Measurements from ENCODE around the gene WDR72.
"Not testable (repeated sequence)": the region's sequence is repeated elsewhere in the genome, so short reads cannot be mapped to it uniquely, and the experiment has no call there.

WDR72 gene

DNA sequence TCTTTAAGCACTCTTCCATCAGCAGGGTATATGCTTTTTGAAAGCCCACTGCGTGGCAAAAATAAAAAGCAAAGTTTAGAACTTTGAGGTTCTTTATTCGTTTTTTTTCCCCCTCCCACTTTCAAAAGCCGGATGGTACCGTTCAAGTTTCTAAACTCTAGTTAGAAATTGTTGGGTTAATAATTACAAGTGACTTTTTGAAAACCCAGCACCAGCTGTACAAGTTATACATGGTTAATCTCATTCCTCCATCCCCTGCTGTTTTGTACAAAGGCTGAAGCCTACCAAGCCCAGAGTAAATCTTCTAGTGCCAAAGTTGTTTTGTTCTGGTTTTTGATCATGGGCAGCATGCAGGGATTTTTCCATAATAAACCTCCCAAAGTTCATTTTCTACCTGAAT is 48.6 kb downstream of the WDR72 start:
- no peak for DNase-seq (ENCODE audit: low read depth in 4 of 4, low spot score in 1 of 4)

DNA sequence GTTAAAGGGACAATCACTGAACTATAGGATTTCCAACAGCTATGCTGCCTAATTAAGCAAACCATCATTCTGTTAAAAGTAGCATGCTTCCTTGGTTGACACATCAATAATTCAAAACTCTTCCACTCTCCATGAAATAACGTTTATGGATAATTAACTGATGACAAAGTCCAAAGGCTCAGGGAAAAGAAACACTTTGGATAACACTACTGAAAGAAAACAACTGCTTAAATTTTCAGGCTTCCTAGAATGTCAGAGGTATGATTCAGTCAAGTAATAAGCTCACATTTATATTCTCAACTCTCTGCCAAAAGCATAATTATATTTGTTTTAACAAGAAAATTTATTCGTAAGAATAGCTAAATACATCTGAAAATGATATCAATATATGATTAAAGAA is 49.6 kb downstream of the WDR72 start:
- no peak for DNase-seq (ENCODE audit: low read depth in 4 of 4, low spot score in 1 of 4)

DNA sequence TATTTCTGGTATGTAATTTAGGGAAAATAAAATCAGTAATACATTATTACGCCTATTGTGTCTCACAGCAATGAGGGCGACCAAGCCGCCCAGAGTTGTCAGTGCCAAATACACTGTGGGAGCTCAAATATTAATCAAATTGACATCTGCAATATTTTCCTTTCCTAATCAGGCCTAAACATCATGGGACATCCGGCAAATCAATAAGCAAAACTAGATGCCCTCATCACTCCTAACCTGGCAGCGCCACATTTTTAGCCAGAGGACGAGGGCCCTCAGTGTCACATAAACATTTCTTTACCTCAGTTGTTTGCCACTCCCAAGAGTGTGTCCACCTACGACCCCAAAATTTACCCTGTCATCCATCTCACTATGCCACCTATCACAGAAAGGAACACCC is 64.1 kb downstream of the WDR72 start:
- no peak for DNase-seq (ENCODE audit: low read depth in 4 of 4, low spot score in 1 of 4)

DNA sequence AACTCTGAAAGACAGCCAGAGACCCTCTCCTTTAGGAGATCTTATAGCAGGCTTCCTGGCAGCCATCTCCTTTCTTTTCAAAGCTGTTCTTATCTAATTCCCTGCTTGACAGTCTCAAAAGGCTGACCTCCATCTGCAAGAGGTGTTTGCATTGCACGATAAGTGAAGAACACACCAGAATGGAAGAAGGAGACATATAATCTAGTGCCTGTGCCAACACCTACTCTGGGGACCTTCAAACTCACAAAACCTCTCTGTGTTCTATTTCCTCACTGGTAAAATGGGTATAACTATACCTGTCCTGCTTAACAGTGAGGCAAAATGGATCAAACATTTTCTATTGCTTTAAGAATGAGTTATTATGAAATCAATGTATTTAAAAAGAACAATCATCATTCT is 65.0 kb downstream of the WDR72 start:
- no peak for DNase-seq (ENCODE audit: low read depth in 4 of 4, low spot score in 1 of 4)

DNA sequence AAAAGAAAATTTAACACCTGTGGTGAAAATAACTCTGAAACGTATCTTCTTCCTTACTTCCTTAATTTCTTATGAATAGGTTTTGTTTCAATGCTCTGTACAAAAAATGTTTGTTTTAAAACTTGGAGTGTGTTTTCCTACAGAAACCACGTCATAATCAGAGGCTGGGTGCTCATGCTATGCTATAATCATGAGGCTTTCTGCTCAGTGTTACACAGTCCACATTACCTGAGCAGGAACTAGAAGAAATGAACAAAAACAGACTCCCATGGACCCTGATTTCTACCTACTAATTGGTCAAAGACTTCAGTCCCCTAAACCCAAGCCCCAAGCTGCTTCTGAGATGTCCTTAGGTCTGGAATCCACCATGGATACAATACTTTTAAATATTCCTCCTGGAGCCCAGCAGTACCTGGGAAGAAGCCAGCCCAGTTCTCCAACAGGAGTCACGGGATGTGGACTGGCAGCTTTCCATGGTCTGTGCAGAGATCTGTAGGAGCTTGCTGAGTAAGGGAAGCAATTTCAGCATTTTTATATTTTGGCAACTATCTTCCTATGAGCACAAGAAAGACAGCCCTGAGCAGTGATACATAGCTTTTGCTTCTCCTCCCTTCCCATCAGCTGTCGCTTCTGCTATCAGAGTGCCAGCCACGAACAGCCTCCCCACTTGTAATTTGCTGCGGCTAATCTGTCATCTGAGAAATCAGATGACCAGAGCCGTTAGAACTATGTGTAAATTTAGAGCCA is 65.6 kb downstream of the WDR72 start:
- no peak for DNase-seq (ENCODE audit: low read depth in 4 of 4, low spot score in 1 of 4)

DNA sequence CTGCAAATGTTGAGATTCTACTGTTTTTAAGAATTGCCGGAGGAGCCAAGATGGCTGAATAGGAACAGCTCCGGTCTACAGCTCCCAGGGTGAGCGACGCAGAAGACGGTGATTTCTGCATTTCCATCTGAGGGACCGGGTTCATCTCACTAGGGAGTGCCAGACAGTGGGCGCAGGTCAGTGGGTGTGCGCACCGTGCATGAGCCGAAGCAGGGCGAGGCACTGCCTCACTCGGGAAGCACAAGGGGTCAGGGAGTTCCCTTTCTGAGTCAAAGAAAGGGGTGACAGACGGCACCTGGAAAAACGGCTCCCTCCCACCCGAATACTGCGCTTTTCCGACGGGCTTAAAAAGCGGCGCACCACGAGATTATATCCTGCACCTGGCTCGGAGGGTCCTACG is 75.3 kb downstream of the WDR72 start:
- DNase-seq (ENCODE audit: low read depth in 4 of 4, low spot score in 1 of 4) = not testable (repeated sequence)

DNA sequence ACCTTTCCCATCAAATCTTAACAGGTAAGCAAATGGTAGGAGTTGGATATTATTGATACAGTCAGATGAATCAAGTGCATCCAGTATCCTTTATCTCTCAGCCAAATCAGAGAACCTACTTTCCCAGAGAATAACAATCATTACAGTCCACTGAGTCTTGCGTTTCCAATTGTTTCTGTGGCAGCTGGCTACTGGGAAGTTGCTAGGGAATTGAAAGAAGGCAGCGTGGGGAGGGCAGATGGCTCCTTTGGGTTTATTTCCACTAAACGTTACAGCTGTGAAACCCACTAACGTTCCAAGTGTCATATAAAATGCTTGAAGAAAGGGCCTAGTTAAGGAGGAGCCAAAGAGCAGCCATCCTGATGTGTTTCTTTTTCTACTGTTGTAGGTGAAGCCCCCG is 78.4 kb downstream of the WDR72 start:
- no peak for DNase-seq (ENCODE audit: low read depth in 4 of 4, low spot score in 1 of 4)

DNA sequence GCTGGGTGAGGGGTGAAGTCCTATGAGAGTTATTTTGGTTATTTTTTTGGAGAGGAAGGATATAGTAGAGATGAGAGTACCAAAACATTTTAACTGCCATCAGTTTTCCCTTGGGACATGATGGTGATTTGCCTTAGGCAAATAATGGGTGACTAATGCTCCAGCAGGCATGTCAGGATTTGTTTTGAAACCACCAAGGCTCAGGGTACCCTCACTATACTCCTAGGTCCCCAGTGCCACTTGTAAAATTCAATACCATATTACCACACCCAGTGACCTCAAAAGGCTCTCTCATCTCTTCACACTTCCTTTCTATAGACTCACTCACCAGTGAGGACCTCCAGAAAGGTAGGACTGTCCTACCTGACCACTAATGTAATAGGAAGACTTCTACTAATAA is 83.6 kb downstream of the WDR72 start:
- DNase-seq (ENCODE audit: low read depth in 4 of 4, low spot score in 1 of 4) = no peak

DNA sequence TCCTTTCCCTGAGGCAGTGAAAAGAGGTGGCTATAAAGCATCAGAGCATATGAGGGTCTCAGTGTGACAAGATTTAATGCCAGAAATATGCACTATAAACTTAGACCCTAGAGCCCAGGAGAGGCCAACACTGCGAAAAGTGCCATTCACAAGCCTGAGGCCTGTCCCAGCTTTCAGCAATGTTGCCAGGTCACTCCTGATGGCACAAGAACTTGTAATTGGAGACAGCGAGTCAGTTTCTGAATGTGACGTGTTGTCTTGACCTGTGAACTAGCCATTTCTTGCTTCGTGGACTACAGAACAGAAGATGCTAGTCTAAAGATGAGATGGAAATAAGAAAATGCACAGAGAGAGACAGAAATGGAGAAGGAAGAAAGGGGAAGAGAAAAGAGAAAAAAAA is 87.9 kb downstream of the WDR72 start:
- no peak for DNase-seq (ENCODE audit: low read depth in 4 of 4, low spot score in 1 of 4)

DNA sequence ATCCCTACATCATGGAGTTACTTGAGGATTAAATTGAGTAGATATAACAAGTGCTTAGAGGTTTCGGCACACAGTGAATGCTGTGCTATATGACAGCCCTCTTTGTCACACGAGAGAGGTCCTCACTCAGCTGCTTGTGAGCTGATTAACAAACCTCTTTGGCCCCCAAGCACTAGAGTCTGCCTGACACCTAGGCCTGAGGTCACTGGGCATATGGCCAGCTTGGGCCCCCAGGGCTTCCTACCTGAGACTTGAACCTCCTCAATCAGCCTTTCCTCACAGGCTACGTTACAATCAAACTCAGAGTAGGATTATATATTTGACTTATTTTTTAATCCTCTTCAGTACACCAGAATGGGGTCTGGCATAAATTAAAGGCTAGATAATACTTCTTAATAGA is 88.8 kb downstream of the WDR72 start:
- DNase-seq (ENCODE audit: low read depth in 4 of 4, low spot score in 1 of 4) = no peak

DNA sequence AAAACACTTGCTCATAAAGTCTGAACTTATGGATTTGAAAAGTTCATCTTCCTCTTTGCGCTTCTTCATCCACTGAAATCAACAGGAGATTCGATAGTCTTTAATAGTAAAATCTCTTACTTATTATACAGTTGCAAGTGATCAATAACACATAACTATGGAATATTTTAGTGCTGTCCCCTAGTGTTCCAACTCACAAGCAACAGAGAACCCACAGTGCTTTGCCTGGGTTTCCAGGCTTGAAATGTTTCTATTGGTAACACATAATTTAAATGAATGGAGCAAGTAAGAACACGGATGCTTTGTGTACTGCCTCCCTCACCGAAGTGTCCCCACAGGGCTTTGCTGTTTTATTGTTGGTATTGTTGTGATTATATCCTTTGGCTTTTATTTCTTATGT is 93.5 kb downstream of the WDR72 start:
- no peak for DNase-seq (ENCODE audit: low read depth in 4 of 4, low spot score in 1 of 4)

DNA sequence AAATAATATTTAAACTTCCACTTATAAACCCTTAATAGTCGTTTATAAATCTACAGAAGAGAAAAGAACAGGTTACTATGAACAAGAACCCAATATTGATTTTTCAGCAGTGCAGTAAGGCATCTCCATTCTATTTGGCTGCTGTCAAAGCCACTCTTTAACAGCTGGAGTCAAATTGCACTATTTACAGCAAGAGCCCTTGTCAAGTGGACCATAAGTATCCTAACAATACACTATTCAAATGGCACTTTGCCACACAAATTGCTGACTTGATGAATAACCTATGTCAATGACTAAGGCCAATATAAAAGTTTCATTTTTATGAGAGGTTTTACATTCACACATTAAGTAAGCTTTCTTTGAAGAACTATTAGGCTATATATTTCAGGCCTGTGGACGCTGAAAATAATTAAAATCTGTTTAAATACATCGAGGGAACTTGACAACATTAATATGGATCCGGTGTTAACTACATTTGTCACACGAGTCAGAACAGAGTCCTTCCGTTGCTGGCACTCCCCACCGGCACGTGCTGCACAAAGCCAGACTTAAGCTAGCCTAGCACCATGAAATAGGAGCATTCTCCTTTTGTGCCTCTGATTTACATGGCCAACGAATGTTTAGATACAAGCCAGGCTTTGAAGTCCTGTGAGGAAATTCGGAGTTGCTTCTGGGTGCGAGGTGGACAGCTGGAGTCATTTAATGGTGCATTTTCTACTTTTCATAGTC is 100.5 kb downstream of the WDR72 start:
- no peak for DNase-seq (ENCODE audit: low read depth in 4 of 4, low spot score in 1 of 4)

DNA sequence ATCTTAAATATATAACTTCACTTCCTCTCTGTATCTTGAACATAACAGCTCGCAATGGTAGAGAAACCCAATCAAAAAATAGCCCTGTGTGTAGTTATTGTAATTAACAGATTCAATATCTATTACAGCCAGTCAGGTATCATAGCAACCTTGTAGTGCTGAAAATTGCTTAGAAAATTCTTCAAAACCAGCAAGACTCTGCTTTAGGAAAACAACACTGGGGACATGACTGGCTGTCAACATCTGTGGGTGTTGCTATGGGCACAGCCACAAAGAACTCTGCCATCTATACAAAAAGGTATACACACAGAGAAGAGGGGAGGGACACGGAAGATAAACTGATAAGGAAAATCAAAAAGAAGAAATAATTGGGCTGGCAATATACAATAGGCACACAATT is 101.2 kb downstream of the WDR72 start:
- no peak for DNase-seq (ENCODE audit: low read depth in 4 of 4, low spot score in 1 of 4)

DNA sequence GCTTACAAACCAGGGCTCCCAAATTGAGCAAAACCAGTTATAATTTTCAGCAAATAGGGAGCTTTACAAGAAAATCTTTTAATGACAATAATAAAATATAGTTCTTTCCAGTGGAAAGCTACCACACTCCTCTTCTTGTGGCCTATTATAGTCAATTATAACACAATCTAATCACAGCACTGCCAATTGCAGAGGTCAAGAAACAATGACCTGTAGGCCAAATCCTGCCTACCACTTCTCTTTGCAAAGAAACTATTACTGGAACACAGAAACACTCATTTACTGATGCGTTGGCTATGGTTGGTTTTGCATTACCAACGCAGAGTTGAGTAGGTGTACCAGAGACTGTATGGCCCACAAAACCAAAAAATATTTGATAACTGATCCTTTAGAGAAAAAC is 110.5 kb downstream of the WDR72 start:
- no peak for DNase-seq (ENCODE audit: low read depth in 4 of 4, low spot score in 1 of 4)

DNA sequence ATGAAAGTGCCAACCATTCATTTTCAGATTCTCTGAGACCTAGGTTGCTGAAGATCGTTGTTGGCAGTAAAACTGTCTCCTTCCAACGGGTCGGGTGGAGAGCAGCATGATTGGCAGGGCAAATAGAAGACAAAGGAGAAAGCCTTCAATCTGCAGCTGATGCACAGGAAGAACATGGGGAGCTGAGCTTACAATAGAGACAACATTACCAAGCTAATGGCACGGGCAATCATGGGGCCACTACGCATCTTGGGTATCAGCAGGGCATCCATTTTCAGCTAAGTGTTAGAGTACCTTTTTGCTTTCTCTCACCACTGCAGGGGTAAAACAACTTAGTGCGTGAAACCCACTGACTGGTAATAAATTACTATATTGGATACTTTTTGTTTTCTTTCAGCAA is 114.8 kb downstream of the WDR72 start:
- DNase-seq (ENCODE audit: low read depth in 4 of 4, low spot score in 1 of 4) = no peak

DNA sequence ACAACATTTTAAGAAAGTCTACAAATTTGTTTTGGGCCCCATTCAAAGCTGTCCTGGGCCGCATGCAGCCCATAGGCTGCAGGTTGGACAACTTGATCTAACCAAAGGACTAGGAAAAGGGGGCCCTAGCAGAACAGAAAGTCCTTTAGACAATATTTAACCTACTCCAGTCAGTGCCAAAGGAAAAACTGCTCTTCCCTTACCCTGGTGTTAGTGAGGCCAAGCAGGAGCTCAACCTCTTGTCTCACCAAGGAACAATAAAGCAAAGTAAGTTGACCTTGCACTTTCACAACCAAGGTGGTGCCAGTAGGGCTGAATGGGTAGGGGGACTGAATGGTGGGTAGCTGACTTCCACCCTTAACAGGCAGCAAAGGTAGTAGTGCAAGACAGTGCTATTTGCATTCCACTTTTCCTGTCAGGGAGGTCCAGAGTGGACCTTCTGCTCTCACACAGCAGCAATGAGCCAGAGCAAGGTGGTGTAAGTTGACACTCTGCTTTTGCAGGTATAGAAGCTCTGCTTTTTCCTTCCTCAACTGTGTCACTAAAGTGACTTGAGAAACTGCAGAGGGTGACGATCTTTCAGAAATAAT is 124.9 kb downstream of the WDR72 start:
- DNase-seq (ENCODE audit: low read depth in 4 of 4, low spot score in 1 of 4) = no peak

DNA sequence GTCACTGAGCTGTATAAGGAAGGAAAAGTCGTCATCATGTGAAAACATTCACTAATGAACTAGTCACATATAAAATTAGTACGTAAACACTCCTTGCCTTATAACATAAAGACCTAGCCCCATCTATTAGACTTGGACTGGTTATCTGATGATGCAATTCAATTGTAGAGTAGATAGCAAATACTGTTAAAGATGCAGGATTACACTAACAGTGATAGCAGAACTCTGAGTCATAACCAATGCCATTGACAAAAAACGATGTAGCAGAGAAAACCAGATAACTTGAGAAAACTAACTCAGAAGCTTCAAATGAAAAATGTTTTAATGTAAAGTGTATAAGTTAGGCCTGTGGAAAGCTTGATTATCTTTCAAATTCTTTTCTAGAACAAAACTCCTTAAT is 132.2 kb downstream of the WDR72 start:
- no peak for DNase-seq (ENCODE audit: low read depth in 4 of 4, low spot score in 1 of 4)

DNA sequence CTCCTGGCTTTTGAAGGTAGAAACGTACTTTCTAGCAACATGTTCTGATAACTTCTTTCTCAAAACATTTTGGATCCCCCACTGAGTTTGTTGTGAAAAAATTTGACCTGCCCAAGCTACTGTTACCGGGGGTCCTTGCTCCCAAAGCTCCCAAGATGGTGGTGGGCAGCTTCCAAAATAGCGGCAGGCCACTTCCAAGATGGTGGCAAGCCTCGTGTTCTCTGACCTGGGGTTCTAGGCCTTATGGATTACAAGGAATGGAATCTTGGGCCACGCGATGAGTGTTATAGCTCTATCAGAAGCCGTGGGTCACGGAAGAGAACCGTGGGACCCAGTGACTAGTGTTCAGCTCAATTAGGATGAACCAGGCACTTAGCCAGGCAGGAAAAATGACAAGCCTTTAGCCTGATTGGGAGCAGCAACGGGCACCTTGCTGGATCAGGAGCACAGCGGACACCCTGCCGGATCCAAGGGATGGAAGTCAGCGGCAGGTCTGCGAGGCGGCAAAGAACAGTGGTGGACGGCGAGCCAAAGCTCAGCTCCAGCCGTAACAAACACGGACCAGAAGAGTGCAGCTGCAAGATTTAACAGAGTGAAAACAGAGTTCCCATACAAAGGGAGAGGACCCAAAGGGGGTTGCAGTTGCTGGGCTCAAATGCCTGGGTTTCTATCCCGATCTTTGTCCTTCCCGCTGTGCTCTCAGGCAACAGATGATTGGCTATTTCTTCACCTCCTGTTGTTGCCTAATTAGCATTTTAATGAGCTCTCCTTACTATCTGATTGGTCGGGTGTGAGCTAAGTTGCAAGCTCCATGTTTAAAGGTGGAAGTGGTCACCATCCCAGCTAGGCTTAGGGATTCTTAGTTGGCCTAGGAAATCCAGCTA is 133.3 kb downstream of the WDR72 start:
- DNase-seq (ENCODE audit: low read depth in 4 of 4, low spot score in 1 of 4) = no peak

DNA sequence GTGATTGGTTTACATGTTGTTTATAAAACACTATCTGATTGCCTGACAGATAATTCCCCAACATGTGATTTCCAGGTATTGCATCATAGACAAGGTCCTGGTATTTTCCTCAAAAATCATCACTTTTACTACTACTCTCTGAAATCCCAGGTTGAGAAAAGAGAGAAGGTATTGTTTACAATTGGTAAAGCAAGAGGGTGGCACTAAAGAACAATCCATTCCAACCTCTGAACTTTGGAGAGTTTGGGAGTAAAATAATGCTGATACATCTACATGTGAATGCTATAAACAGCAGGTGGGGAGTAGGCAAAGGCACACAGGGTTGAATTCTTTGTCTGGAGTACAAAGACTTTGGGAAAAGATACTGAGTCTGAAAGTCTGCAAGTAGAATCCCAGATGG is 134.2 kb downstream of the WDR72 start:
- DNase-seq (ENCODE audit: low read depth in 4 of 4, low spot score in 1 of 4) = no peak

DNA sequence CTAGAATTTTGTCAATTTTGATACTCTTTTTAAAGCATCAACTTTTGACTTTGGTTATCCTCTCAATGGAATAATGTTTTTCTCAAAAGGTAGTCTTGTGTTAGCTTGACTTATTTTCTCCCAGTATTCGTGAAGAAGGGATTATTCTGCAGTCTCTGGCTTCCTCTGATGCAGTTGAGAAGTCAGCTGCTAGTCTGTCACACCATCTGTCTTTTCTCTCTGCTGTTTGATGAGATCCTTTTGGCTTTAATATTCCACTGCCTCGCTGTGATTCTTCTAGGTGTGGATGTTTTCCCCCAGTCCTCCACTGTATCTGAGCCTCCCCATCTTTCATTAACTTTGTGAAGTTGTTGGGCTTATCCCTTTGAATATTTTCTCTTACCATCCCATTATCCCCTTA is 141.0 kb downstream of the WDR72 start:
- no peak for DNase-seq (ENCODE audit: low read depth in 4 of 4, low spot score in 1 of 4)

DNA sequence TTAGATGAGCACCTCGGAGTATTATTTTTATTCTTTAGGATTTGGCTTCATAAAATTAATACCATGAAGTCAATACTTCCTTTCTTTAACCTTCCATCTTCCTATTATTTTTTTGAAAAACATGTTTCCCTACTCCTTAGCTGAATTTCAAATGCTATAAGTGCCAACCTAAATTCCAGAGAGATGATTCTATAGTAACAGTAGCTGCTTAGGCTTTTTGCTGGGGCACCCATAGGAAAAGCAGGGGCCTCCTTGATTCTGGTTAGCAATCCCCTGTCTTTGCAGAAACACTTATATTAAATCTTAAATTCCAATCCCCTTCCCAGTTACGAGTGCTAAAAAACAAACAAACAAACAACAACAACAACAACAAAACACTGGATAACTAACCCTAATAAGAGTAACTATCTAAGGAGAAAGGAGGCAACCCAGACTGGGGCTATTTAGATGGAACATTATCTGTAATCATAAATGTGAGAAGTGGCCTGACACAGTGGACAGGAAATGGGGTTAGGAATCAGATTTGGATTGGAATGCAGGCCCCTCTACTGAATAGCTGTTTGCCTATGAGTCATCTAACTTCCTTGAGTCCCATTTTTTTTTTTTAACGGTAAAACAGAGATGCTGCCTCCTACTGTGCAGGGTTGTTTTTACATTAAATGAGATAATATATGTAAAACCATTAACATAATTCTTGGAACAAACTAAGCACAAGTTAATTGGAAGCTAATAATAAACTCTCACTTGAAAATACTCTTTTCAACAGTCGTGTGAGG is 148.1 kb downstream of the WDR72 start:
- no peak for DNase-seq (ENCODE audit: low read depth in 4 of 4, low spot score in 1 of 4)

Measured in stimulated activated CD4-positive, alpha-beta T cell treated with anti-CD3 and anti-CD28 coated beads, Interleukin-1b, Interleukin-23, amount 100 ng/mL, for 24 hours (primary cell).